Measurements from ENCODE around the gene ARAP3. TPM values are rescaled to one million over a fixed set of nuclear protein-coding genes. Genes with fewer than 3 reads are reported as not detected.

The ARAP3 gene
- total RNA-seq, 4 donors from 2014 or later = 5.4 to 11.7 (median 8.3) TPM

- no peak for DNase-seq
- Histone ChIP-seq H3K9me3 (no peaks in the 10 kb centered on the region), H3K27me3 (no peaks in the 10 kb centered on the region), H3K4me1 (no peaks in the 10 kb centered on the region), H3K36me3 (no peaks in the 10 kb centered on the region), H3K4me3 (replicated peaks in 1 of 3) (no peak overlapping the region), H3K27ac (no peak overlapping the region)
- no peak for TF ChIP-seq CTCF (IDR thresholded peaks at IDR 0.05)
- TF ChIP-seq POLR2A (IDR thresholded peaks at IDR 0.05) = no peak
- intact Hi-C loops (cut with DNase I) = no loop called here
These were observed 40.2 kb upstream of the ARAP3 start for GRCh38 chr5:141722266-141722665.

DNA sequence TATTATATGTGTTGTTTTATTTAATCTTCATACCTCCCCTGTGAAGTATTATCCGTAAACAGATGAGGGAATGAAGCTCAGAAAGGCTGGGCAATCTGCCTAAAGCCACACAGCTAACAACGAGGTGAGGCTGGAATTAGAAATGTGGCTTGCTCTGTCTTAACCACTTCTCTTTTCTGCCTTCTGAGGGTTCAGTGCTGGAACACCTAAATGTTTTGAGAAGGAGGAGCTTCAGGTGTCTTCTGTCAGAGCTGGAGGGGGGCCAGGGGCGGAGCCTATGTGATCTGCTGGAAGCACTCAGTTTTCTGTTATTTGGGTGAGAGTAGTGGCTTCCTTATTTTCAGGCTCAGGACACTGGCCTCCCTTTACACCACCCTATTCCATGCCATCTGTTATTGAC, 35.0 kb upstream of the ARAP3 start:
- Histone ChIP-seq H3K36me3 (no peaks in the 10 kb centered on the region), H3K4me3 (replicated peaks in 1 of 3) (no peak overlapping the region), H3K27me3 (no peaks in the 10 kb centered on the region), H3K9me3 (no peaks in the 10 kb centered on the region), H3K27ac (no peak overlapping the region), H3K4me1 (peaks cover 12 to 17% of the 10 kb centered on the region in 2 donors)
- TF ChIP-seq POLR2A (IDR thresholded peaks at IDR 0.05) = no peak
- TF ChIP-seq CTCF (IDR thresholded peaks at IDR 0.05) = no peak
- intact Hi-C loops (cut with DNase I) = no loop called here
- DNase-seq = no peak
- WGBS, 2 donors = 73 to 74% methylated on average over 3 of the region's 3 CpGs

DNA sequence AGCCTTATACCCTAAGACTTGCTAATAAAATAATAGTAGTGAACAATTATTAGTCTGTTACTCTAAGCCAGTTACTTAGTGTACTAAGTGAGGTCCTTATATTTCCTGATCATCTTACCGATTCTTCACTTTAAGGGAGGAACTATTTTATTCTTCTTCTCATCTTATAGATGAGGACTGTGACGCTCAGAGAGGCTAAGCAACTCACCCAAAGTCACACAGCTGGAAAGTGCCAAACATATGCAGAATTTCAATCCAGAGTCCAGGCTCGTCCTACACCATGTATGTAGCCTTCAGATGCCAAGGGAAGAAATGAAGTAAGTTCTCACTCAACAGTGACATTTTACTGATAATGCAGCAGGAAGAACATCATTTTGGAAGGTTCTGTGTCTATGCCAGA, 34.4 kb upstream of the ARAP3 start:
- Histone ChIP-seq H3K4me1 (peaks cover 12 to 17% of the 10 kb centered on the region in 2 donors), H3K9me3 (no peaks in the 10 kb centered on the region), H3K27me3 (no peaks in the 10 kb centered on the region), H3K27ac (no peak overlapping the region), H3K4me3 (replicated peaks in 1 of 3) (no peak overlapping the region), H3K36me3 (no peaks in the 10 kb centered on the region)
- DNase-seq = no peak
- intact Hi-C loops (cut with DNase I) = no loop called here
- TF ChIP-seq CTCF (IDR thresholded peaks at IDR 0.05) = no peak
- TF ChIP-seq POLR2A (IDR thresholded peaks at IDR 0.05) = no peak
- 86 to 96% methylated on average over 3 of the region's 3 CpGs for WGBS, 2 donors

GRCh38 chr5:141716009-141716408, 34.0 kb upstream of the ARAP3 start:
- 45 to 73% methylated on average over 3 of the region's 3 CpGs for WGBS, 2 donors
- TF ChIP-seq POLR2A (IDR thresholded peaks at IDR 0.05) (no peak), CTCF (IDR thresholded peaks at IDR 0.05) (no peak)
- Histone ChIP-seq H3K4me3 (replicated peaks in 1 of 3) (no peak overlapping the region), H3K27me3 (no peaks in the 10 kb centered on the region), H3K4me1 (peaks cover 12 to 17% of the 10 kb centered on the region in 2 donors), H3K27ac (no peak overlapping the region), H3K9me3 (no peaks in the 10 kb centered on the region), H3K36me3 (no peaks in the 10 kb centered on the region)
- intact Hi-C loops (cut with DNase I) = no loop called here
- no peak for DNase-seq

DNA sequence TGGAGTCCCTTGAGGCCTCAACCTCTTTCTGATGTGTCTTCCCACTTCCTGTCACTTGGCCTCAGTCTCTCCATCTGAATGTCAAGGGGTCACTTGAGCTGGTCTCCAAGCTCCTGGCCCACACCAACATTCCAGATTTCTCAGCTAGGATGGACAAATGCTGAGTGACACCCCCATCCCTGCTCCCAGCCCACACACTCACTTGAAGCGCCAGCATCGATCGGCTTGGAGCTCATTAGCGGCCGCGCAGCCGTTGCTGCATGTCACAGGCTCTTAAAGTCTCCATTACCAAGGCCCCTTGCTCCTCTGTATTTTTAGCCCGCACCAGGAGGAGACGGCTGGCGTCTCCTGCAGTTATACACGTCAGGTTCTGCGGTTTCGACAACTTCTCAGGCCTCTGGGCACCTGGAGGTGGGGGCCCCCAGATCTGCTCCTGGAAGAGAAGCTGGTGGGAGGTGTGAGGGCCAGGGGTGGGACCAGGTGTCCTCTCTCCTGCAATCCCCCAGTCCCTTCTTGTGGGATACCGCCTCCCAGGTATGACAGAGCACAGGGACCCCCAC, 33.4 kb upstream of the ARAP3 start:
- H3K27ac ChIP-seq = no peak overlapping the region
- H3K4me1 ChIP-seq = peaks cover 12 to 17% of the 10 kb centered on the region in 2 donors
- H3K36me3 ChIP-seq = no peaks in the 10 kb centered on the region
- intact Hi-C loops (cut with DNase I) = no loop called here
- DNase-seq = no peak
- TF ChIP-seq CTCF (IDR thresholded peaks at IDR 0.05) = no peak
- no peak for TF ChIP-seq POLR2A (IDR thresholded peaks at IDR 0.05)
- H3K4me3 ChIP-seq (replicated peaks in 1 of 3) = no peak overlapping the region
- whole genome bisulfite sequencing, 2 donors = 56 to 62% methylated on average over 13 to 14 of the region's 14 CpGs
- H3K9me3 ChIP-seq = no peaks in the 10 kb centered on the region
- H3K27me3 ChIP-seq = no peaks in the 10 kb centered on the region
